Stimulated activated CD8-positive, alpha-beta memory T cell treated with anti-CD3 and anti-CD28 coated beads, Interleukin-15, amount 100 ng/mL, for 48 hours (primary cell): Measurements from ENCODE around the gene LTF.
"Not testable (repeated sequence)": the region's sequence is repeated elsewhere in the genome, so short reads cannot be mapped to it uniquely, and the experiment has no call there.

ENCODE experiments used
- DNase-seq, 2 donors: peaks; one replicate each; pipeline ENCODE4 v3.0.0-alpha.2; 2020; ENCODE audit warnings: low read depth in 2 of 2

LTF gene

GRCh38 chr3:46395766-46396530, 68.8 kb downstream of the LTF start:
- DNase-seq = no peak

- no peak for DNase-seq
Observed at GRCh38 chr3:46395210-46395661, 69.5 kb downstream of the LTF start.

DNA sequence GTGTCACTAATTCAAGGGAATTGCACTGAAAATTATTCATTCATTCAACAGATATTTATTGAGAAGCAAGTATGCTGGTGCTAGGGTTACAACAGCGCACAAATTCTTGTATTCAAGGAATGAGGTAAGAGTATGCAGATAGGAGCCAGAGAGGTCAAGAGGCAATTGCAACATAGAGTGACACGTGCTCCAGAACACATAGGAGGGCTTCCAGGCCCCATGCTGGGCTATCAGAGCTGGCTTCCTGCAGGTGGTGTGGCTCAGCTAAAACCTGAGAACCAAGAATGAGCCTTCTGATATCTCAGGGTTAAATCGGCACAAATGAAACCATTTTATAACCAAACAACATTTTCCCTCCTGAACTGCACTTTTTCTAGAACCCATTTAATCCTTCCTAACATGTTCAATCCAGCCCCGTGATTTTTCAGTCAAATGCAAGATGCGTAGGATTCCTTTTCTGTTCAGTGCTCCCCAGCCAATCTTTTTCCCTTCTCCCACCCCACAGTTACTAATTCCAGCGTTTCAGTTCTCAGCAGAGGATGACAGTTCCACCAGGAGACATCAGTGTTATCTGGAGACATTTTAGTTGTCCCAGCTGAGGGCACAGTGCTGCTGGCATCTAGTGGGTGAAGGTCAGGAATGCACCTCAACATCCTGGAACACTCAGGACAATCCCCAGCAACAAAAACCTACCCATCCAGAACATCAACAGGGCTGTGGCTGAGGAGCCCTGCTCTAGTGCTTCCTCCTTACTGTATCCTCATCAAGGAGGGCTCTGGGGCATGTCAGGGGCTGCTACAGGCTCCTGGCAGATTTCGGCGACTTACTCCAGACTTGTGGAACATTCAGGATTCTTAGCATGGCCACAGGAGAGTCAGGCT, 70.9 kb downstream of the LTF start:
- DNase-seq = no peak

DNA sequence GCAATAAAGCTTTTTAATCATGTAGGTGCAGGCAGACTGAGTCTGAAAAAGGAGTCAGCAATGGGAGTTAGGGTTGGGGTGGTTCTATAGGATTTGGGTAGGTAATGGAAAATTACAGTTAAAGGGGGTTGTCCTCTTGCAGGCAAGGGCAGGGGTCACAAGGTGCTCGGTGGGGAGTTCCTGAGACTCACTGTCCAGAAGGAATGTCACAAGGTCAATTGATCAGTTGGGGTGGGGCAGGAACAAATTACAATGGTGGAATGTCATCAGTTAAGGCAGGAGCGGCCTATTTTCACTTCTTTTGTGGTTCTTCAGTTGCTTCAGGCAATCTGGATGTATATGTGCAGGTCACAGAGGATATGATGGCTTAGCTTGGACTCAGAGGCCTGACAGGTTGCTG, 71.7 kb downstream of the LTF start:
- DNase-seq = no peak

DNA sequence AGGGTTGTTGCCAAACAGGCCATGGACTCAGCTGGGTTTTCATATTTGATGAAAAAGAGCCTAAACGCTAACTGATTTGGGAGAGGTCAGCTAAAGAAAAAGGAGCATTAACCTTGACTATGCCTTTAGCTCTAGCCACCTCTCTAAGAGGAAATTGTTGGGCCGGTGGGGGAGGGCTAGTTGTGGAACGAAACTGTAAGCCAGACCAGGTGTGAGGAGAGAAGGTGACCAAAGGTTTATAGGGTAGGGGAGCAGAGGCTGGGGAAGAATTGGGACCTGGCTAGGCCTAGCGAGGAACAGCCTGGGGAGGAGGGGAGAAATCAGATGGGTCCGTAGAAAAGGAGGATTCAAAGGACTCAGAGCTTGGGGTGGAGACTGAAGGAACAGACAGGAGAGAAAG, 73.2 kb downstream of the LTF start:
- DNase-seq = not testable (repeated sequence)

DNA sequence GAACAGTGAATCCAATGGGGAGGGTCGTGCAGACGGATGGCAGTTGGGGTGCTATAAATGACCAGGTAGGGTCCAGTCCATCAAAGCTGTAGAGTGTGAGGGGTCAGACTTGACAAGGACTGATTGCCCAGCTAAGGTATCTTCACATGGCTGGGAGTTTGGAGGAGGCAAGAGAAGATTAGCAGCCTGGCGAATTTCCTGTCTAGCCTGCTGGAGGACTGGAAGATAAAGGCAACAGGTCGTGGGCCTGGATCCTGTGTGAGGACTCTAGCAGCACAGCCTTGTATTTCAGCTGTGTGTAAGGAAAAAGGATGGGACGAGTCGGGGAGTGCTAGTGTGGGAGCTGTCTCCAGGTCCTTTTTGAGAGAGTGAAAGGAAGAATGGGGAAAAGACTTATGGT, 75.4 kb downstream of the LTF start:
- no peak for DNase-seq

DNA sequence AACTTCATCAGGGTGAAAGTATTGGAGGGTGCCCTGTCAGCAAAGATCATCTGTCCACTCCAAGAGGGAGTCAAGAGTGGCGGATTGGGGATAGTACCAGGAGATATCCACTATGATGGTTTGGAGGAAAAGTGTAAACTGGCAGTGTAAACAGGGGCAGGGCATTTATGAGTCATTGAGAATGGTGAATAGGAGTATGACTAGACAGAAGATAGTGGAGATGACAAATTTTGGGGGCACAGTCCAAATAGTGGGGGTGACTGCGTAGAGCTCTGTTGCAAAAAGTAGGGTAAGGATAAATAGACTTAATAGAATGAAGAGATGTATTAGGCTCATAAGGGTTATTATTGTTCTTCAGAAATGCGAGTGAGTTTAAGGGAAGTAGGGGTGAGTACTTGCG, 75.9 kb downstream of the LTF start:
- DNase-seq = not testable (repeated sequence)

DNA sequence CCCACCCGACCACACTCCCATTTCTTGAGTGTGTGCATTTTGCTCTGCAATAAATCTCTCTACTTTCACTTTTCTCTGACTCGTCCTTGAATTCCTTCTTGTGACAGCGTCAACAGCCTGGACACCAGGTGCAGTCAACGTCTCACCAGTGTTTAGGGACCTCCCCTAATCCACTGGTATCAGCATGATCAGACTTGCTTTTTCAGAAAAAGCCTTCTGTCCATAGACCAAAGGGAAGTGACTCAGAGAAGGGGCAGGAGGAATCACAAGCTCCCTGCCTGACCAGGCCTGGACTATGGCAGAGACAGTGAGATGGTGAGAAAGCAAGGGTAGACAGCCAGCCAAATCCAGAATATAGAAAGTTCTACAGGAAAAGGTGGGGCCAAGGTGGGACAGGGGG, 78.5 kb downstream of the LTF start:
- DNase-seq = no peak
